GM21515 (cell line): Measurements from ENCODE around the gene ENDOV.

Experiments used
- ATAC-seq: cut with Tn5 transposase; IDR thresholded peaks from one replicate; pipeline ENCODE4 v1.9.1; 2021; ENCODE audit not compliant: unreplicated experiment

ENDOV gene

GRCh38 chr17:80447790-80448189, 32.8 kb downstream of the ENDOV start:
- ATAC-seq = no peak

GRCh38 chr17:80449194-80449929, 34.4 kb downstream of the ENDOV start:
- no peak for ATAC-seq

DNA sequence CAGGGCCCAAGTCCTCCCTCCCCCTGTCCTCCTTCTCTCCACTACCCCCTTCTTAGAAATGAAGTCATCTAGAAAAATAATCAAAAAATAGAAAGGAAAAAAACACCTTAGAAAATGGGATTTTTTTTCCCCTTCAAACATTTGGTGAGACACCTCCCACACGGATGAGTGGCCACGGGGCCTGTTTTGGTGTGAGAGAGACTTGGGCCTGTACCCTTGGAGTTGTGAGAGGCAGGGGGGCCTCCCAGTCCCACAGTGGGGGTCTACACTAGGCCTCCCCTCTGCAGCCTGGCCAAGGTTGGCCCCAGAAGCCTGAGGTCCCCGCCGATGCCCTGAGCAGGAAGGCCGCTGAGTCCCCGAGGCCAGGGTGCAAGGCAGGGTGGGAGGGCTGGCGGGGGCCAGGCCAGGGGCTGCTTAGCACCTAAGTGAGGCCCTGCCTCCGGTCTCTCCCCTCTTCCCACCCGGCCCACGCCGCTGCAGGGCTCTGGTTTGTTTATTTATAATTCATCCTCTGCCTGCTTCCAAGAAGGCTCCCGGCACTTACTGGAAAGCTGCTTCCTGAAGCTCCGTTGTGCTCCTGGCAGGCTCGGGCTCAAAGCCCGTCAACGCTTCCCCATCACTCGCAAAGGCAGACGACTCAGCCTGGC, 35.1 kb downstream of the ENDOV start:
- no peak for ATAC-seq

DNA sequence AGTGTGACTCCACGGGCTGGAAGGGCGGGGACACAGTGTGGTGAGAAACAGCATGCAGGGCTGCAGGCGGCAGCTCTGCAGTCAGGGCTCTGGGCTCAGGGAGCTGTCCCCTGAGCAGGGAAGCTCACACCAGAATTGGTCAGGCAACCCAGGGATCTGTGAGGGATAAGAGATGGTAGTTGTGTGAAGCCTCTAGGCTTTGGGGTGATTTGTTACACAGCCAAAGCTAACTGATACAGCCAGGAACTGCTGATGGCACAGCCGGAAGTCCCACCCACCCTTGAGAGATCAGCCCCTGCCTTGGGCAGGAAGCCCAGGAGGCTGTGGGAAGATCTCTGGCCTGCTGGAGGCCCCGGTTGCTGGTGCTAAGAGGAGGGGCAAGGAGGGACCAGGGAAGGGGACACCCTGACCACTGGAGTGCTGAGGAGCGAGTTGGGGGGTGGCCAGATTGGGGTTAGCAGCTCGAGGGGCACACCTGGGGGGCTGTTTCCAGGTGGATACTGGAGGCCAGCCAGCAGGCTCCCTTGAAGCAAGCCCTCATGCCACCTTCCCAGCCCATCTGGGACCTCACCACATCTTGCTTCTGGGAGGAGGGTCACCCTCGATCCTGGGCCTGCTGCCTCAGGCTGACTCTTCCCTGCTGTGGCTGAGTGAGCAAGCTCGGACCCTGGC, 36.3 kb downstream of the ENDOV start:
- no peak for ATAC-seq

GRCh38 chr17:80452173-80452915, 37.4 kb downstream of the ENDOV start:
- ATAC-seq = no peak

- no peak for ATAC-seq
These were observed 38.4 kb downstream of the ENDOV start for GRCh38 chr17:80453126-80453997.

- no peak for ATAC-seq
These were observed 39.1 kb downstream of the ENDOV start for GRCh38 chr17:80453998-80454556.

DNA sequence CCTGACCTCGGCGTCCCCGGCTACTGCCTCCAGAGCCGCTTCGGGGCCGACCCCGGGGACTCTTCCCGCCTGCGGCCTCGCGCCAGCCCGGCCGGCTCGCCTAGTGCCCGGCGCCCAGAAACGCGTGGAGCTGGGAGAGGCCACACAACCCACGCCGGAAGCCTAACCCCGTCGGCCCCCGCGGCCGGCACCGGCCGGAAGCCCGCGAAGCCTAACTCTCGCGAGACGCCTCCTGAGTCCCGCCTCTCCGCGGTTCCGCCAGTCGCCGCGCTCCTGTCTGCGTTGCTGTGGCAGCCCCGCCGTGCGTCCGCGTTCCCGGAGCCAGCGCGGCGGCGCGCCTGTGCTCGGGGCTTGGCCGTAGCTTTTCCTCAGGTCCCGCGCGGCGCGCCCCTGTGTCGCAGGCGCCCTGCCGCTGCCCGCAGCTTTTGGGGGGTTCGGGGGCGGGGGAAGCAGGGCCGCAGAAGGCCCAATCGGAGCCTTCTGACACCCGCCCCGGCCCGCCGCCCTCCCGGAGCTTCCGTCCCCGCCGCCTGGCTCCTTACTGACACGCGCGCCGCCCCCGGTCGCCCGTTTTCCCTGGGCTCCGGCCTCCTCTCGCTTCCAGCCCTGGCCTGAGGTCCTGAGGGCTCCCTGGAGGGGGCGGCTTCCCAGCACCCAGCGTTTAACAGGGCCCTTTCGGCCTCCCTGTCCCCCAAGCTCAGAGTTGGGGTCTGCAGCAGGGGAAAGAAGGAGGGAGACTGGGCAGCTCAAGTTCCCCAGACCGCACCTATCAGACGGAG, 39.8 kb downstream of the ENDOV start:
- ATAC-seq = peak; percentile 74

GRCh38 chr17:80455336-80455710, 40.4 kb downstream of the ENDOV start:
- no peak for ATAC-seq

GRCh38 chr17:80455784-80456183, 40.8 kb downstream of the ENDOV start:
- ATAC-seq = no peak

DNA sequence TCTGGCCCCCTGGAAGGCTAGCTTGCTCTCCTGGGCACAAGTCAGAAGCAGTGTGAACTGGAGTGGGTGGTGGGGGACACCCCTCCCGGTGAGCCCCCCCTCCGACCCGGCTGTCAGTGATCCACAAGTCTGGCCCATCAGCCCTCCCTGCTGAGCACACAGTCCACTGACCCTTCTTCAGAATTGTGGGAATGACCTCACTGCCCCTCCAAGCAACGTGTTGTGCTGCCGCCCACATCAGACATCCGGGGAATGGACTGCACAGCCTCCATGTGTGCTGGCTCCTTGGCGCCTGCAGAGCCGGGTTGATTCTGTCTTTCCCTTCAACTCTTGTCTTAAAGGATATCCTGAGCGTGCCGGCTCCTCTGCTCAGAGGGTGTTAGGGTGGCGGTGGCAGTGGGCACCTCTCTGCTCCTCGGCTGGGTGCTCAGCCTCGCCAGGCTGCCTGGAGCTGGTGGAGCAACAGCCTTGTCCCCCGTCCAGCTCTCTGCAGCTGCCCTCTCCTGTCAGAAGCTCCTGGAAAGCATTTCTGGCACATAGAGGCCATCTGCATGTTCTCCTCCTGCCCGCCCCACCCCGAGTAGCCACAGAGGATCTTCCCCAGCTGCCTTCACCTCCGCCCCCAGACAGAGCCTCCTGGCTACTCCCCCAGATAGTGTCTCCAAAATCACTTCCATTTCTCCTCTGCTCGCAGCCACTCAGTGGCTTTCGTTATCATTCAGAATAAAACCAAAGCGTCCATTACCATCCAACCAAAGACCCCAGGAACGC, 41.7 kb downstream of the ENDOV start:
- ATAC-seq = no peak

DNA sequence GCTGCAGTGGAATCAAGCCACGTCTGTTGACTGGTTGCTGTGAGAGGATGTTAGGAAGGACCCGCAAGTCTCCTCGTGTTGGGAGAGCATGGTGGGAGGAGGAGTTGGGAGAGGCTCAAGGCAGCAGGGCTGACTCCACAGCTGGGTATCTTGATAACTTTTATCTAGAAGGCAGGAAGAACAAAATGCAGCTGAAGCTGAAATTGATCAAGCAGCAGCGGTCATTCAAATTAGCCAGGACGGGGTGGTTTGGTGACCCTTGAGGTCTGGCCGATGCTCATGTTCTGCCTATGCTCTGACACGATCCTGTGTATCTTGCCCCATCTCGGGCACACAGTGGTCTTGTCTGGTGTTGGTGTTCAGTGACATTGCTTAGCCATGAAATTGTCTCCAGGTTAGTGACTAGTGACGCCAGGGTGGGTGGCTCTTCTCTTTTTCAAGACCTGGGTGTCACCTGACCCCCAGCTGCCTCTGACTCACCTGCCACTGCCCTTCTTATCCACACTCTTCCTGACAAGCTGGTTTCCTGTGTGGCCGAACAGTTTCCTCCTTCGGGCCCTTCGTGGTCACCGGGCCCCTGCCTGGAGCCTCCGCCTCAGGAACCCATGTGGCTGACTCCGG, 42.4 kb downstream of the ENDOV start:
- ATAC-seq = no peak

DNA sequence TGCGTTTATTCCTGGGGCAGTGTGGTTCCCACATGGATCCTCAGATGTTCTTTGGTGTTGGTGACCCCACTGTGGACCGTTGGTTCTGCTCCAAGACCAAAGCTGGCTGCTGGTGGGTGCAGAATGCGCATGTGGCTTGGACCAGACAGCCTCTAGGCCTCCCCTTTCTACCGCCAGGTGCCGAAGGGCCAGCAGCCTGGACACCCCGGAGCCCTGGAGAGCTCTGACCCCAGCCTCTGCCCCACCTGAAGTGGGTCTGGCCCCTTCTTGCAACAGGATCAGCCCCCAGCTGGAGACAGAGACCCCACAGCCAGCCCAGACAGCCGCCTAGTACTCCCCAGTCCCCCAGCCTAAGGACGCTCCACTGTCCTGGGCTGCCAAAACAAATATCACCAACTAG, 43.0 kb downstream of the ENDOV start:
- ATAC-seq = no peak

DNA sequence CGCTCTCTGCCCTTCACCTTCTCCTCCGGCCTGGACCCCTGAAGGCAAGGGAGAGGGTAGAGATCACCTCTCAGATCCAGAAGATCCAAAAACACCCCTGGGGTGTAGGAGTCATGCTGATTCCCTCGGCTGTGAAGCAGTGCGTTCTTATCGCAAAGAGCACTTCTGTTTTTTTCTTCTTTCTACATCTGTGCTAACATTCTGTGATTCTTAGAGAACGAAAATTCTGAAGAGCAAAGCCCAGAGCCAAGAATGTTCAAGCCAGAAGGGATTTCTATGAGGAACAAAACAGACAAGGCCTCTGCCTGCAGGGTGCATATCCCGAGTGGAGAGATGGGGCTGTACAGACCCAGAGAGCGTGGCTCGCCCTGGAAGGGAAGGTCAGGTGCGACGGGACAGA, 44.3 kb downstream of the ENDOV start:
- no peak for ATAC-seq

GRCh38 chr17:80460429-80460834, 45.5 kb downstream of the ENDOV start:
- no peak for ATAC-seq

GRCh38 chr17:80461528-80462160, 46.7 kb downstream of the ENDOV start:
- ATAC-seq = no peak

GRCh38 chr17:80463784-80464400, 48.9 kb downstream of the ENDOV start:
- no peak for ATAC-seq
